Spleen (tissue), 11 donors: ENCODE measurements around the gene EFNA3. TPM values are rescaled to one million over a fixed set of nuclear protein-coding genes. Genes with fewer than 3 reads are reported as not detected.

Experiments
- DNase-seq: peaks from one replicate; pipeline ENCODE4 v3.0.0-alpha.2; 2020
- H3K27ac ChIP-seq, 8 donors: fragments of 200-600 bp; sonication (generic) in 7 of 8; 1 replicate in 4 of 8; 2 replicates in 4 of 8; pipeline versions ENCODE4 v1.5.0 to v1.8.0; 2016 to 2021; ENCODE audit warnings: inconsistent platforms in 4 of 8, mild to moderate bottlenecking in 4 of 8, moderate library complexity in 1 of 8
- H3K27me3 ChIP-seq, 7 donors: fragments of 200-600 bp; sonication (generic) in 6 of 7; replicated peaks in 1 of 7; 1 replicate in 4 of 7; 2 replicates in 3 of 7; pipeline versions ENCODE4 v1.5.0 to v1.8.0; 2016 to 2021; ENCODE audit warnings: inconsistent platforms in 3 of 7, mild to moderate bottlenecking in 1 of 7
- H3K36me3 ChIP-seq, 6 donors: fragments of 200-600 bp; sonication (generic) in 5 of 6; 1 replicate in 4 of 6; 2 replicates in 2 of 6; pipeline versions ENCODE4 v1.5.0 to v1.8.0; 2016 to 2021; ENCODE audit warnings: inconsistent platforms in 2 of 6
- H3K4me1 ChIP-seq, 6 donors: fragments of 200-600 bp; sonication (generic) in 5 of 6; 1 replicate in 3 of 6; 2 replicates in 3 of 6; pipeline versions ENCODE4 v1.5.0 to v1.8.0; 2016 to 2021; ENCODE audit warnings: inconsistent platforms in 3 of 6
- H3K4me3 ChIP-seq, 8 donors: fragments of 200-600 bp; sonication (generic) in 7 of 8; 1 replicate in 4 of 8; 2 replicates in 4 of 8; pipeline versions ENCODE4 v1.5.0 to v1.8.0; 2016 to 2021; ENCODE audit warnings: inconsistent platforms in 4 of 8, mild to moderate bottlenecking in 4 of 8, moderate library complexity in 2 of 8
- H3K9me3 ChIP-seq, 8 donors: fragments of 200-600 bp; sonication (generic) in 7 of 8; 1 replicate in 4 of 8; 2 replicates in 4 of 8; pipeline versions ENCODE4 v1.5.0 to v1.8.0; 2016 to 2021; ENCODE audit warnings: inconsistent platforms in 4 of 8
- POLR2A ChIP-seq, 3 donors: fragments of 450-650 bp; IDR thresholded peaks; one replicate each; pipeline ENCODE4 v1.5.1; 2017; ENCODE audit warnings: antibody characterized with exemption in 3 of 3, mild to moderate bottlenecking in 1 of 3
- POLR2AphosphoS5 ChIP-seq, 3 donors: sonication (generic); formaldehyde crosslinking; IDR thresholded peaks; one replicate each; pipeline ENCODE4 v1.5.1; 2017; ENCODE audit warnings: antibody characterized with exemption in 3 of 3
- WGBS, 5 donors: extraction: QIAGEN DNeasy Blood & Tissue Kit in 3 of 5; methylation state at CpG; one replicate each; pipeline versions ENCODE4 v1.1.5 to v1.1.7; 2013 to 2018; 5-methylcytosine and 5-hydroxymethylcytosine counted together
- intact Hi-C: fragments of 100-400 bp; cut with DNase I; formaldehyde crosslinking; loops from one replicate; pipeline ENCODE4 v1.15.0; 2023; ENCODE audit warnings: low total_unique reads
- polyA plus RNA-seq, 3 donors: library from polyadenylated mRNA; stranded (reverse); fragments of 200-250 nt; gene quantifications; one replicate each; pipeline ENCODE4 v1.2.1, GENCODE V29; 2013
- total RNA-seq, 7 donors: library from RNA; depleted of rRNA in 3 of 7; stranded (reverse); fragments of >200 nt in 3 of 7; fragmentation: NEBNext Ultra II Directional in 4 of 7; extraction: Animal tissue kit (Norgen Biotek cat#: 25700) in 4 of 7; gene quantifications; one replicate each; pipeline versions ENCODE4 v1.1.0 to v1.2.1, GENCODE V29; 2016 to 2021
- TF ChIP-seq, protein P1 (sequence below), 11 experiments: fragments of 200-600 bp in 7 of 11; fragments of 450-650 bp in 4 of 11; sonication (generic) in 4 of 11; IDR thresholded peaks in 8 of 11; conservative IDR thresholded peaks in 3 of 11; 1 replicate in 7 of 11; 2 replicates in 4 of 11; pipeline versions ENCODE4 v1.4.0 to v1.8.0; 2016 to 2021; ENCODE audit warnings: antibody characterized with exemption in 11 of 11, inconsistent platforms in 4 of 11, mild to moderate bottlenecking in 1 of 11
- donor health status: healthy with polysubstance abuse.
- donor health status: DM: no; HTN: no; CAD: no; lungs with moderate emphysema.
- donor health status: DM: no; HTN: no; CAD: no.
- donor health status: Bipolar disorder and iron deficiency.
- donor health status: healthy.
- donor health status: DM: no; HTN: no; CAD: no.
- donor health status: DM: yes; HTN: yes; CAD: no.

The EFNA3 gene
- total and polyA plus RNA-seq, 10 donors: 1.4 to 4.3 (median 1.9) TPM; not detected in 1

DNA sequence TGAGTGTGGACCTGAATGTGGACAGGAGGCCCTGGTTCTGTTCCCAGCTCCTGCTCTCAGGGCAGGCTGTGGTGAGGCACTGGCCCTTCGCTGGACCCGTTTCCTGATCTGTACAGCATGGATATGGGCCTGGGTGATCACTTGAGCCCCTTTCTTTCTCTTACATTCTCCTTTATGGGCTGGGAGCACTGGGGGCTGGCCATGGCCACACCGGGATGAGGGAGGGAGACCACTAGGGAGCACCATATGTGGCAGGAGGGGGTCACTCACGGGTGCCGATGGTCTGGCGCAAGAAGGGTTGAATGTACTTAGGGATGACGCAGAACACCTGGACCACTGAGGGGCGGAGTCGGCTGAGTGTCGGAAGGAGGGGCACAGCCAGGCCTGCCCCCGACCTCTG, 47.7 kb upstream of the EFNA3 start:
- no peaks in the 10 kb centered on the region for H3K36me3 ChIP-seq
- H3K4me1 ChIP-seq: peaks cover 0 to 10% (median 0%) of the 10 kb centered on the region in 6 donors
- no peak for DNase-seq
- TF ChIP-seq, protein P1, sequence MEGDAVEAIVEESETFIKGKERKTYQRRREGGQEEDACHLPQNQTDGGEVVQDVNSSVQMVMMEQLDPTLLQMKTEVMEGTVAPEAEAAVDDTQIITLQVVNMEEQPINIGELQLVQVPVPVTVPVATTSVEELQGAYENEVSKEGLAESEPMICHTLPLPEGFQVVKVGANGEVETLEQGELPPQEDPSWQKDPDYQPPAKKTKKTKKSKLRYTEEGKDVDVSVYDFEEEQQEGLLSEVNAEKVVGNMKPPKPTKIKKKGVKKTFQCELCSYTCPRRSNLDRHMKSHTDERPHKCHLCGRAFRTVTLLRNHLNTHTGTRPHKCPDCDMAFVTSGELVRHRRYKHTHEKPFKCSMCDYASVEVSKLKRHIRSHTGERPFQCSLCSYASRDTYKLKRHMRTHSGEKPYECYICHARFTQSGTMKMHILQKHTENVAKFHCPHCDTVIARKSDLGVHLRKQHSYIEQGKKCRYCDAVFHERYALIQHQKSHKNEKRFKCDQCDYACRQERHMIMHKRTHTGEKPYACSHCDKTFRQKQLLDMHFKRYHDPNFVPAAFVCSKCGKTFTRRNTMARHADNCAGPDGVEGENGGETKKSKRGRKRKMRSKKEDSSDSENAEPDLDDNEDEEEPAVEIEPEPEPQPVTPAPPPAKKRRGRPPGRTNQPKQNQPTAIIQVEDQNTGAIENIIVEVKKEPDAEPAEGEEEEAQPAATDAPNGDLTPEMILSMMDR (IDR thresholded peaks at IDR 0.05 in 8 of 11, conservative IDR thresholded peaks at IDR 0.05 in 3 of 11): no peak
- TF ChIP-seq POLR2A (IDR thresholded peaks at IDR 0.05): no peak
- TF ChIP-seq POLR2AphosphoS5 (IDR thresholded peaks at IDR 0.05): no peak
- H3K9me3 ChIP-seq: no peaks in the 10 kb centered on the region
- no peaks in the 10 kb centered on the region for H3K27me3 ChIP-seq
- WGBS, 5 donors: 76 to 93% (median 84%) methylated on average over 9 to 11 of the region's 11 CpGs
- intact Hi-C loops: no loop called here
- H3K4me3 ChIP-seq: no peak overlapping the region
- H3K27ac ChIP-seq: no peak overlapping the region

DNA sequence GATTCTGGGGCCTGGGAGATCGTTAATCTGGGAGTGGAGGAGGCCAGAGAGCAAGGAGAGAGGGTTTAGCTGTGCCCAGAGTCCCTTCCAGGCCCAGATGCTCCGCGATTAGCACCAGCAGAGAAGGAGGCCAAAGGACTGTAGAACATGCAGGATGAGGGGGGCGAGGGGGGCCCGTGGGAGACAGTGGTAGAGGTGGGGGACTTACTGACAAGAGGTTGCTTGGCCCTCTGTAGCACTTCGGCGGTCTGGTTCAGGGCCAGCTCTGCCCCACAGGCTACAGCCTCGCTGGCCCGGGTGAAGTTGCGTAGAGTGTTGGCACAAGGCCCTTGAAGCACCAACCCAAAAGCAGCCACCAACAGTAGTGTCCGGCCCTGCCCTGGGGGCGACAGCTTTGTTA, 45.8 kb upstream of the EFNA3 start:
- H3K4me1 ChIP-seq: peaks cover 0 to 19% (median 0%) of the 10 kb centered on the region in 6 donors
- DNase-seq: no peak
- no peak for TF ChIP-seq POLR2A (IDR thresholded peaks at IDR 0.05)
- no peak for TF ChIP-seq POLR2AphosphoS5 (IDR thresholded peaks at IDR 0.05)
- TF ChIP-seq, protein P1 (IDR thresholded peaks at IDR 0.05 in 8 of 11, conservative IDR thresholded peaks at IDR 0.05 in 3 of 11): no peak
- intact Hi-C loops: no loop called here
- H3K36me3 ChIP-seq: no peaks in the 10 kb centered on the region
- H3K27me3 ChIP-seq: peaks cover 0 to 2% (median 0%) of the 10 kb centered on the region in 7 donors
- H3K27ac ChIP-seq: no peak overlapping the region
- no peak overlapping the region for H3K4me3 ChIP-seq
- no peaks in the 10 kb centered on the region for H3K9me3 ChIP-seq
- WGBS, 5 donors: 87 to 91% (median 88%) methylated on average over 12 of the region's 12 CpGs

DNA sequence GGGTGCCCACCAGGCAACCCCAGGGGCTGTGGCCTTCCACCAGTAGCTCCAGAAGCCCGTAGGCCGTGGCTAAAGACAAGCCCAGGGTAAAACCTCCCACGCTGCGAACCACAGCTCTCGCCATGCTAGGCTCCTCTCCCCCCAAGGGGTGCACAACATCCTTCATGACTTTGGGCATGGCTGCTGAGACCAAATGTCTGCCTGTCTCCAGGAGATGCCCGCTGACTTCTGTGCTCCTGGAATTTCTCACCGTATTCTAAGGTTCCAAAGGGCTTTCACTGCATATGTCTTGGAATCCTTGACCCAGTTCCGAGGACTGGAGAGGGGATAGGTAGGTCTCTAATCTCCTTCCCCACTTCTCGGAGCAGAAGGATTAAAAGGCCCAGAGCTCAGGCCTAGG, 45.1 kb upstream of the EFNA3 start, which contains the start of the genes DCST1 and DCST2:
Gene DCST1, plus strand, starts transcription at position 301 of the 400 bp plus-strand sequence. CDS start 213 bp downstream, outside the sequence.
Gene DCST2, minus strand, starts transcription at position 258 of the 400 bp plus-strand sequence. Its CDS starts 80 bp downstream, at position 178.
- Histone ChIP-seq H3K9me3 (no peaks in the 10 kb centered on the region), H3K27me3 (peaks cover 0 to 5% (median 0%) of the 10 kb centered on the region in 7 donors), H3K36me3 (no peaks in the 10 kb centered on the region), H3K4me1 (peaks cover 0 to 19% (median 0%) of the 10 kb centered on the region in 6 donors), H3K4me3 (no peak within 1 kb of the TSS), H3K27ac (no peak within 1 kb of the TSS)
- TF ChIP-seq, protein P1 (IDR thresholded peaks at IDR 0.05 in 8 of 11, conservative IDR thresholded peaks at IDR 0.05 in 3 of 11): no peak
- TF ChIP-seq POLR2A (IDR thresholded peaks at IDR 0.05) (no peak), POLR2AphosphoS5 (IDR thresholded peaks at IDR 0.05) (no peak)
- intact Hi-C loops: no loop called here
- no peak for DNase-seq
- 88 to 100% (median 95%) methylated on average over 9 of the region's 9 CpGs for WGBS, 5 donors

DNA sequence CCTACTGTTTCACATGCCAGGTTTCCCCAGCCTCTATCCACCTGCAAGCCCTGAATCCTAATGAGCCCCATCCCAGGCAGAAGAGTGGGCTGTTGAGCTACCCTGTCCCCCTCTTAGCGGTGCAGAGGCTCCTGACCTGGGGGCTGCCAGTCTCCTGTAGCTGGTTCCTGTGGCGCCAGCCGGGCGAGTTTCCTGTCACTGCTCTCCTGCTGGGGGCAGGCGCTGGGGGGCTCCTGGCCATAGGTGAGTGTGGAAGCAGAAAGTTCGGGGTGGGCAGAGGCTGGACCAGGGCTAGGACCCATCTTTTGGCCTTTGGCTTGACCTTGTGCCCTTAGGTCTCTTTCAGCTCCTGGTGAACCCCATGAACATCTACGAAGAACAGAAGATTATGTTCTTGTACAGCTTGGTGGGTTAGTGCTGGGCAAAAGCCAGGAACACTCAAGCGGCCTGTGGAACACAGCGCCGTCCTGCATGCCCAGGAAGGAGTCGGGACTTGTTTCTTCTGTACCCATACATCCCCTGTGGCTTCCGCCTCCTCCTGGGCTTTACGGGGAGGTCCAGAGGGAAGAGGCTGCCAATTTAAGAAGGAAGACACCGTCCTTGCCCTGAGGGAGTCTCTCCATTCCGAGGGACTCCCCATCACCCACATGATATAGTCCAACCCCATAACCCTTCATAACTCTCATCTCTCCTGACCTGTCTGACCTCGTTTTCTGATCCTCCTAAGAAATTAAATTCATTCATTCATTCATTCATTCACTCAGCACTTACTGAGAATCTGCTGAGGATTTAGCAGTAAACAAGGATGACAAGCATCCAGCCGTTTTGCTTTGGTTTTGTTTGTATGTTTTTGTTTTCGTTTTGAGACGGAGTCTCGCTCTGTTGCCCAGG, 44.1 kb upstream of the EFNA3 start:
- peaks cover 0 to 5% (median 0%) of the 10 kb centered on the region in 7 donors for H3K27me3 ChIP-seq
- no peak for DNase-seq
- no peak overlapping the region for H3K27ac ChIP-seq
- H3K4me1 ChIP-seq: peaks cover 0 to 19% (median 4%) of the 10 kb centered on the region in 6 donors
- 77 to 81% (median 79%) methylated on average over 18 to 20 of the region's 20 CpGs for WGBS, 5 donors
- intact Hi-C loops: no loop called here
- H3K4me3 ChIP-seq: no peak overlapping the region
- TF ChIP-seq POLR2A (IDR thresholded peaks at IDR 0.05) (no peak), POLR2AphosphoS5 (IDR thresholded peaks at IDR 0.05) (no peak)
- TF ChIP-seq, protein P1 (IDR thresholded peaks at IDR 0.05 in 8 of 11, conservative IDR thresholded peaks at IDR 0.05 in 3 of 11): no peak
- no peaks in the 10 kb centered on the region for H3K36me3 ChIP-seq
- H3K9me3 ChIP-seq: no peaks in the 10 kb centered on the region
